GM18508 (cell line): ENCODE data around the gene INF2.

Source experiments
- ATAC-seq: cut with Tn5 transposase; IDR thresholded peaks from one replicate; pipeline ENCODE4 v1.9.1; 2021; ENCODE audit warnings: moderate number of reproducible peaks; ENCODE audit not compliant: insufficient read depth, unreplicated experiment

Gene INF2

DNA sequence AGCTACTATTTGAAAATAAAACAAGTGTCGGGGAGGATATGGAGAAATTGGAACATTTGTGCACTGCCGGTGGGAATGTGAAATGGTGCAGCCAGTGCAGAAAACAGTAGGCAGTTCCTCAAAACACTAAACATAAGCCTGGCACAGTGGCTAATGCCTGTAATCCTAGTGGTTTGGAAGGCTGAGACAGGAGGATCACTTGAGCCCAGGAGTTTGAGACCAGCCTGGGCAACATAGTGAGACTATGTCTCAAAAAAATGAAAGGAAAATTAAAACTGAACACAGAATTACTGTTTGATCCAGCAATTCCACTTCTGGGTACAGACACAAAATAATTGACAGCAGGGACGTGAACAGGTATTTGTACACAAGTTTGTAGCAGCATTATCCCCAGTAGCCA lies 76.1 kb downstream of the INF2 start:
- no peak for ATAC-seq

DNA sequence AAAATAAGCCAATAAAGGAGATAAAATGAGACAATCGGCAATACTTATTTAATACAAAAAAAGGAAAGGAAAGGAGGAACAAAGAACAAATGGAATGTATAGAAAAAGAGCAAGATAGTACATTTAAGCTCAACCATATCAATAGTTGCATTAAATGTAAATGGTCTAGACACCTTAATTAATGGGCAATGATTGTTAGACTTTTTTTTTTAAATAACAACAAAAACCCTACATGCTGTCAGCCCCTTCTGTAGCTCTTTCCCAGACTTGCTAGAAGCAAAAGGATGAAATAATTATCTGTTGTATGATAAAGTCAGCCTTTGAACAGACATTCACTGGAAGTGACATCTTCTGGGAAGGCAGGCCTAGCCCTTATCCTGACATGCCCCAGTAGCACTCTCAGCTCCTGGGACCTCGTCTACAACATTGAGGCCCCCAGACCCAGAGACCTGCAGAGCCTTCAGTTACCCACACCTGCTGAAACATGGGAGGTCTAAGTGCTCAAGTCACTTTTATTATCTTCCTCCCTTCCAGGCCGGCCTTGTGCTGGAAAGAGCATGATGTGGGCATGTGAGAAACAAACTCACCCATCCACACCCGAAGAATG lies 76.9 kb downstream of the INF2 start:
- no peak for ATAC-seq

DNA sequence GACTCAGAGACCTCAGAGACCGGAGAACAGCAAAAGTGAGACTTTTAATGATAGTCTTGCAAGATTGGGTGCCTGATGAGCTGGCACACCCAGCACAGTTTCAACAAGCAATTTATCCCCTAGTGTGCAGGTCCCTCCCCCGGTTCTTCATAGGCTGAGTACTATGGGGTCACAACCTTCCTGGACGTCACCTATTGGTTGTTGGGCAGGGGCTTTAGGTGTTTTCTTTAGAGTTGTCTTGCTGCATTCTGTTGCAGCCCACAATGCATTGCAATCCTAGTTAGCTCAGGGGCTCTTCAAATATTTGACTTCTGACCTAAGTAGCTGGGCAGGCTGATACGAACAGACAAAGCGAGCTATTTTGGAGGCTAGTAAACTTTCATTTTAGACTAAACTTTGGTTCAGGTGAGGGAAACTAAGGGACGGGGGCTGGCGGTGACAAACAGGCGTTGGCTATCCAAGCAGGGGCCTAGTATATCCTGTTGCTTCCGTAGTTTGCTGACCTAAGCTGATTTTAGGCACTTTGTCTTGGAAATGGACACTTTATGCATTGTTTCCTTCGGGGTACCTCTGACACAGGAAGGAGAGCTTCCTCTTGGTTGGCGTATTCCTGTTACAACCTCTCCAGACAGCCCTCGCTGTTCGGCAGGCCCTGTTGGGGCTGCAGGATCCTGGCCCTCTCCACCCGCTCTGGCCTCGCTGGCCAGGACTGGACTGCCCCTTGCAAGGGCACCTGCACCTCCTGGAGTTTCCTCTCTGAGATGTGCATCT lies 77.6 kb downstream of the INF2 start:
- no peak for ATAC-seq

DNA sequence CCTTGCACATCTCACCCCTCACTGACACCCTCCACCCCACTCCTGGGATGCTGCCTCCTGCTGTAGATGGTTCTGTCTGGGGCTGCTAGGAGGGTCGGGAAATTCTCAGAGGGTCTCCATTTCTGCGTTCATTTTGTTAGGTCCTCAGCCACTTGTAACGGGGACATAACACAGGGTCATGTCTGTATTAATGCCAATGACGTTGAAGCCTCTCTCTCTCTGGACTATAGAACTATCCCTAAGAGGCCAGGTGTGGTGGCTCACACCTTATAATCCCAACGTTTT lies 78.2 kb downstream of the INF2 start:
- no peak for ATAC-seq

DNA sequence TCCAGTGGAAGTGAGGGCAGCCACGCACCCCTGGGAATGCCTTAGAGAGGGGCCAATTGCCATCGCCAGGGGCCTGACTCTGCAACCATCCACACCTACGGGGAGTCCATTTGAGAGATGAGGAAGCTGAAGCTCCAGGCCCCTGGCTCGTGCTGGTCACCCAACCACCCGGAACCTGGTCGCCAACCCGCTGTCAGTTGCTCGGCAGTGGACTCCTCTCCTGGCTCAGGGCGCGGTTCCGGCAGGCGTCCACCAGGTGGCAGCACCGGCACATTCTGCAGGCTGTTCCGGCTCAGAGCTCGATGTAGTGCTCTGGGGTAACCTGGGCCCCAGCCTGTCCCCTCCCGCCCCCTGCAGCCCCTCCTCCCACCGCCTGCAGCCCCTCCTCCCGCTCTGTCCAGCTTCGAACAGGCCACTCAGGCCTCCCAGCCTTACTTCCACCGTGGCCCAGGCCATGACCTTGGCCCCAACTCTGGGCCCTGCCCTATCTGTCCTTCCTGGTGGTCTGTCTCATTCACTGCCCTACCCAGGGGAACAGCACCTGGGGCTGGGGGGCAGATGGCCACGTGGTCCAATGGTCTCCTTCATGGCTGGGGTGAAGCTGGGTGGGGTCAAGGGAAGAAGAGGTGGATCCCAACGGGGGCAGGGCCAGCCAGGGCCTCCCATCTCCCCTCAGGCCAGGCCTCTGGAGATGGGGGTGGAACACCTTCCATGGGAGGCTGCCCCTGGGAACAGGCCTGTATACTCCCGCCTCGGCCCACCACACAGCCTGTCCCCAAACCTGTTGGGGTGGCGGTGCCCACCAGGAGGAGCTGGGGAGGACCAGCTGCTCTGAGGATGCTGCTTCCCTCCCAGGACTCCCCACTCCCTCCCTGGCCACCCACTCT lies 79.3 kb downstream of the INF2 start:
- ATAC-seq, result no peak

DNA sequence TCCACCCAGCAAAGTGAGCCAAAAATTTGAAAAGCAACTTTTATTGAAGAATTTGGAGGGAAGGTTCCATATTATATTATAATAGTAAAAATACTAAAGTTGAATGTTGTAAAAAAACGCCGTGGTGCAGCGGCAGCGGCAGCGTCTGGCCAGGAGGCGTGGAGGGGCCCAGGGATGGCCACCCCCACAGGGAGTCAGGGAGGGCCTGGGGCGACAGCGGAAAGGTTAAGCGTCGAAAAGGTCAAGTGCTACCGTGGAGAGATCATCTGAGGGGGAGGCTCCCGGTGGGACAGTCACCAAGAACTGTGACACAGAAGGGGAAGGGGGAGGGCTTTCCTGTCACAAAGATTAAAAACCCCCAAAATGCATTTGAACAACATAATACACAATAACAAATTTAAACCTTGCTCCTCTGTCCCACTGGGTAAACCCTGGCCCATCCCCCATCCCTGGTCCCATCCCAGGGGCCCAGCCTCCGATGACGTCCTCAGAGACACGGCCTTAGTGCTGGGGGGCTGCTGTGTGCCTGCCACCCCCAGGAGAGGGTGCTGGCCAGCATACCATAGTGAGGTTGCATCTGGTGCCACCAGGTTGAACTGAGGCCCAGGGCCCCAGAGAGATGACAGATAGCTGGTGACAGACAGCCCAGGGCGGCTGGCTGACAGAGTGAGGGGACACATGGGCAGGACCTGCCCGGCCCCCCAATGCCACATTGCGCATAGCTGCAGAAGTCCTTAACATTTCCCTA lies 80.1 kb downstream of the INF2 start:
- no peak for ATAC-seq

DNA sequence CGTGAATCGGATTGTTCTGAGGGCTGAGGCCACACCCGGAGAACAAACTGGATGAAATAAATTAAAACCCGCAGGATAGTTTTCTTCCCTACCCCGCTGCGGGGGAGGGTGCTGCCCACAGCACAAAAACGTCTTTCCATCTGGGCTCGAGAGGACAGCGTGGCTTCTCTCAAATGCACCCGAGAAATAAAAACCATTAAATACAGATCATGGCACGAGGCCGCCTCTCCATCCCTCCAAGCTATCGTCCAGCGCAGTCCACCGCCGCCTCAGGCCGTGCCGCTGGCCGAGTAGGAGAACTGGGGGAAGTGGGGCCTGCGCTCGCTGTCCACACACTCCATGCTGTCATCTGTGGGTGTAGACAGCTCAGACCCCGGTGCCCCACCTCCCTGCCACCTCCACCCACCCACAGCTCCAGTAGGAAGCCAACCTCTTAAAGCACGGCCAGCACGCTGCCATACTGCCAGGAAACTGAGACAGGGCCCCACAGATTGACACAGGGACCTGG lies 80.7 kb downstream of the INF2 start:
- ATAC-seq, result no peak

DNA sequence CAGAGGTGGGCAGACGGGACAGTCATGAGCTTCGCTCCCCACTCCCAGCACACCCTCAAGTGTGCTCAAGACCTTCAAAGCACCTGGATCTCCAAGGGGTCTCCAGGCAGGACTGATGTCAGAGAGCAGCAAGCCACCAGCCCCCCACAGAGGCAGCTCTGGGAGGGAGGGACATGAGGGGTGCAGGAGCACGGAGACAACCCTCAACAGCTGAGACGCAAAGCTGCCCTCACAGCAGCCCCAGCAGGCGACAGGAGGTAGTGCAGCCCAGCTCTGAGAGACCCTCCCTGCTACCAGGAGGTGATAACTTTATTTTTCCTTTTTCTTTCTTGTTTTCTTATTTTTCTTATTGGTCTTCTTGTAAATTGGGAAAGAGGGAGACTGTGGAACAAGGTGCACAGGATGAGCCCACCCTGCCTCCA lies 81.4 kb downstream of the INF2 start:
- ATAC-seq, result no peak

DNA sequence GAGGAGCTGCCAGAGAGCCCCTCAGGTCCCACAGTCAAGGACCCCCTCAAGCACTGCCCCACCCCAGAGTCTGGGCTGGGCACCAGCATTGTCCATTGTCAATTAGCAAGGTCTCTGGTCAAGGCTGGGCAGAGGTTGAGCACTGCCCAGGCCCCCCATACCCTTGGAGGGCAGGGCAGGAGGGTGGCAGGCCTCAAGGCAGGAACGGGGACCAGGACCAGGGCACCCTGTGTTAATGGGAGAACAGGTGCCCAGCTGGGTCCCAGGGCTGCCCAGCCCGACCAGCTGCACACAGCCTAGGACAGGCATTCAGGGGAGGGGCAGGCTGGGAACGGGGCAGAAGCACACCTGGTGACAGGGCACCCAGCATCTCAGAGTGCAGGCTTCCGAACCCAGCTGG lies 82.0 kb downstream of the INF2 start:
- no peak for ATAC-seq
